HG03442 (cell line): ENCODE results near the gene EML2.
"Not testable (repeated sequence)": the region's sequence is repeated elsewhere in the genome, so short reads cannot be mapped to it uniquely, and the experiment has no call there.

Experiments
- ATAC-seq: cut with Tn5 transposase; IDR thresholded peaks from one replicate; pipeline ENCODE4 v1.9.1; 2021; ENCODE audit warnings: mild to moderate bottlenecking, moderate library complexity; ENCODE audit not compliant: unreplicated experiment

Gene EML2, protein sequence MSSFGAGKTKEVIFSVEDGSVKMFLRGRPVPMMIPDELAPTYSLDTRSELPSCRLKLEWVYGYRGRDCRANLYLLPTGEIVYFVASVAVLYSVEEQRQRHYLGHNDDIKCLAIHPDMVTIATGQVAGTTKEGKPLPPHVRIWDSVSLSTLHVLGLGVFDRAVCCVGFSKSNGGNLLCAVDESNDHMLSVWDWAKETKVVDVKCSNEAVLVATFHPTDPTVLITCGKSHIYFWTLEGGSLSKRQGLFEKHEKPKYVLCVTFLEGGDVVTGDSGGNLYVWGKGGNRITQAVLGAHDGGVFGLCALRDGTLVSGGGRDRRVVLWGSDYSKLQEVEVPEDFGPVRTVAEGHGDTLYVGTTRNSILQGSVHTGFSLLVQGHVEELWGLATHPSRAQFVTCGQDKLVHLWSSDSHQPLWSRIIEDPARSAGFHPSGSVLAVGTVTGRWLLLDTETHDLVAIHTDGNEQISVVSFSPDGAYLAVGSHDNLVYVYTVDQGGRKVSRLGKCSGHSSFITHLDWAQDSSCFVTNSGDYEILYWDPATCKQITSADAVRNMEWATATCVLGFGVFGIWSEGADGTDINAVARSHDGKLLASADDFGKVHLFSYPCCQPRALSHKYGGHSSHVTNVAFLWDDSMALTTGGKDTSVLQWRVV

DNA sequence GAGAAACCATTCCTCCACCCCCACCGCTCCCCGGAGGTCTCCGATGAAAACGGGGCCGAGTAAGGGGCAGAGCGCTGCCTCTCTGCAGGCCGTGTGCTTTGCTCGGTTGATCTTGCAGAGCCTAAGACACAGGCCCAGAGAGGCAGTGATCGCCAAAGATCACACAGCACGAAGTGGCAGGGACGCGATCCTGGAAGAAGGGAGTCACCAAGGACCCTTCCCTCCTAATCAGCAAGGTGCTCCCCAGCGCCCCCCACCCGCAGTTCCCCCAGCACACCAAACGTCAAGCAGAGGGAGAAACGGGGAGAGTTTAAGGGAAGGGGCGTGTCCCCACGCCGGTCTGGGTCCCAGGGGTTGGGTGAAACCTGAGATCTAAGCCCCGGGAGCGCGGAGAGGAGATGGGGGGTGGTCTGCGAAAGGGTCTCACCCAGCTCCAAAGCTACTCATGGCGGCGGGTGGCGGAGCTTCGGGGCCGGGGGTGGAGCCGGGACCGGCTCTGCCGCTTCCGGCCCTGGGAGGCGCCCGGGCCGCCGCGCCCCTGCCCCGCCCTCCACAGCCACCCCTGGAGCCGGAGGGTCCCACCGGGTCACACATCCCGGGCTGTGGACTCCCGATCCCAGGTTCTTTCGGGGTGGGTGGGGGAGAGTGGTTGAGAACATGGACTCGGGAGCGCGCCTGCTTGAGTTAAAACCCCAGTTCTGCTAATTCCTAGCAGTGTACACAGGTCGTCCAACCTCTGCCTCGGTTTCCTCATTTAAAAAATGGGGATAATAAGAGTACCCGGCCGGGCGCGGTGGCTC, at the start of gene EML2:
Gene EML2, minus strand, starts transcription at position 468 of the 800 bp plus-strand sequence. Its CDS starts 21 bp downstream, at position 447.
- no peak for ATAC-seq

- ATAC-seq: no peak
Observed at GRCh38 chr19:45687599-45687998, 48.4 kb upstream of the EML2 start.

DNA sequence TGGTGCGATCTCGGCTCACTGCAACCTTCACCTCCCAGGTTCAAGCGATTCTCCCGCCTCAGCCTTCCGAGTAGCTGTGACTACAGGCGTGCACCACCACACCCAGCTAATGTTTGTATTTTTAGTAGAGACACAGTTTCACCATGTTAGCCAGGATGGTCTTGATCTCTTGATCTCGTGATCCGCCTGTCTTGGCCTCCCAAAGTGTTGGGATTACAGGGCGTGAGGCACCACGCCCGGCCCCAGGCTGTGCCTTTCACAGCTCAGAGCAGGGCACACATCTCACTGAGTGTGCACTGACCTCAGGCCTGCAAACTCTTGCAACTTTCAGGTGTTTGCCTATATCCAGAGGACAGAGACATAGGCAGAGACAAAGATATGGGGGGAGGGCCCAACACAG, 45.8 kb upstream of the EML2 start:
- not testable (repeated sequence) for ATAC-seq

DNA sequence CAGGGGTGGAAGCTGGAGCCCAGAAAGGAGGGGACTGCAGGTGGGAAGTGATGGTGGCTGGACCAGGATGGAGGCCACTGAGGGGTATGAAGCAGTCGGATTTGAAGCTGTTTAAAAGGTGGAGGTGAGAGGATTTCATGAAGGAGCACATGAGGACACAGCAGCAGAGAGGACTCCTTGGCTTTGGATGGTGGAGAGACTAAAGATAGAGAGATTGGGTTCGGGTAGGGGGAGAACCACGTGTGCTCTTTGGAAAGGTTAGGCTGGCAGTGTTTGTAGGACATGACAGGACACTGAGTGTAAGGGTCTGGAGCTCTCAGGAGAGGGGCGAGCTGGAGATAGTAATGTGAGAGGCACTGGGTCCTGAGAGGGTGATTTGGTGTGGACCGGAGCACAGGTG, 43.7 kb upstream of the EML2 start:
- no peak for ATAC-seq

DNA sequence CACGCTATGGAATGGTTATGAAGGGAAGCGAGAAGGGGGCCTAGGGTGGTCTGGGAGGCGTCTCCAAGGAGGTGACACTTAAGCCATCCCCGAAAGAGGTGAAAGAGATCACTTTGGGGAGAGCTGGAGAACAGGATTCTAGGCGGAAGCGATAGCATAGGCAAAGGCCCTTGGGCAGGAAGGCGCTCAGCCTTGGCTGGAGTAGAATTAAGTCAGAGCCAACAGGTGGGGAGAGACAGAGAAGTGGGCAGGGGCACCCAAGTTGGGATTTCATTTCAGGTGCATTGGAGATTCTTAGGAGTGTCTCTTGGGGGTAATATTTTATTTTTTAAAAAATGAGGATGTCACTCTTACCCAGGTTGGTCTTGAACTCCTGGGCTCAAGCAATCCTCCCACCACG, 42.9 kb upstream of the EML2 start:
- ATAC-seq: no peak

DNA sequence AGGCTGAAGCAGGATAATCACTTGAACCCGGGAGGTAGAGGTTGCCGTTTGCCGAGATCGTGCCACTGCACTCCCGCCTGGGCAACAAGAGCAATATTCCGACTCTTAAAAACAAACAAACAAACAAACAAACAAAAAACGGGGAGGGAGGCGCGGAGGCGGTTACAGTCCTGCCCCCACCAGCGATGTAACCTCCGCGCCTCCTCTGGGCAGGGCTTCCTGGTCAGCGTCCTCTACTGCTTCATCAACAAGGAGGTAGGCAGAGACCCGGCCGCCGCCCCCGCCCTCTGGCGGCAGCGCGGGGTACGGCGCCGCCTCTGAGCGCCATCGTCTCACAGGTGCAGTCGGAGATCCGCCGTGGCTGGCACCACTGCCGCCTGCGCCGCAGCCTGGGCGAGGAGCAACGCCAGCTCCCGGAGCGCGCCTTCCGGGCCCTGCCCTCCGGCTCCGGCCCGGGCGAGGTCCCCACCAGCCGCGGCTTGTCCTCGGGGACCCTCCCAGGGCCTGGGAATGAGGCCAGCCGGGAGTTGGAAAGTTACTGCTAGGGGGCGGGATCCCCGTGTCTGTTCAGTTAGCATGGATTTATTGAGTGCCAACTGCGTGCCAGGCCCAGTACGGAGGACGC, 42.3 kb upstream of the EML2 start:
- no peak for ATAC-seq

- ATAC-seq: peak; percentile 31
Observed at GRCh38 chr19:45677351-45678230, 38.4 kb upstream of the EML2 start.

DNA sequence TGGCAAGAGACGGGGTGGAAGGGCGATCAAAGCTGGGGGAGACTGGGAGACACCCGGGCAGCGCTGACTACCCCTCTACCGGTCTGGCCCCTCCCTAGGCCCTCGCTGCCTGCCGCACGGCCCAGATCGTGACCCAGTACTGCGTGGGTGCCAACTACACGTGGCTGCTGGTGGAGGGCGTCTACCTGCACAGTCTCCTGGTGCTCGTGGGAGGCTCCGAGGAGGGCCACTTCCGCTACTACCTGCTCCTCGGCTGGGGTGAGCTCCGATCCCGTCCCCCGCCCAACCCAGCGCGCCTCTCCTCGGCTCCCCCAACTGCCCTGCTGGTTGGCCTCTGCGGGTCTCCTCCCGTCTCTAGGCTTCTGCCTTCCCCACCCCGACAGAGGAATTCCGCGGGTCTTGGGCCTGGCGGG, 37.7 kb upstream of the EML2 start:
- peak; percentile 28 for ATAC-seq

DNA sequence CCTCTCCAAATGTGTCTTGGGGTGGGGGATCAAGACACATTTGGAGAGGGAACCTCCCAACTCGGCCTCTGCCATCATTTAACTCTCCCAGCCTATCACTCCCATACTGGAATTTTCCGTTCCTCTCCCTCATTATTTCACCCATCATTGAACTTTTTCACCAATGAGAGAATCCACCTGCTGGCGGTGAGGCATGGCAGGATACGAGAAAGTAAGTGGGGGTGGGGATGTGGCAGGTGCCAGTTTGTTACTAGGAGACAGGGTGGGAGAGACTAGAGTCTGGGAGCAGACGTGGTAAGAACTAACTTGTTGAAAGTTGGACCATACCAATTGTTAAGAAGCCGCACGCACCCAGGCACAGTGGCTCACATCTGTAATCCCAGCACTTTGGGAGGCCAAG, 35.7 kb upstream of the EML2 start:
- no peak for ATAC-seq

GRCh38 chr19:45670670-45671453, 31.7 kb upstream of the EML2 start:
- no peak for ATAC-seq

DNA sequence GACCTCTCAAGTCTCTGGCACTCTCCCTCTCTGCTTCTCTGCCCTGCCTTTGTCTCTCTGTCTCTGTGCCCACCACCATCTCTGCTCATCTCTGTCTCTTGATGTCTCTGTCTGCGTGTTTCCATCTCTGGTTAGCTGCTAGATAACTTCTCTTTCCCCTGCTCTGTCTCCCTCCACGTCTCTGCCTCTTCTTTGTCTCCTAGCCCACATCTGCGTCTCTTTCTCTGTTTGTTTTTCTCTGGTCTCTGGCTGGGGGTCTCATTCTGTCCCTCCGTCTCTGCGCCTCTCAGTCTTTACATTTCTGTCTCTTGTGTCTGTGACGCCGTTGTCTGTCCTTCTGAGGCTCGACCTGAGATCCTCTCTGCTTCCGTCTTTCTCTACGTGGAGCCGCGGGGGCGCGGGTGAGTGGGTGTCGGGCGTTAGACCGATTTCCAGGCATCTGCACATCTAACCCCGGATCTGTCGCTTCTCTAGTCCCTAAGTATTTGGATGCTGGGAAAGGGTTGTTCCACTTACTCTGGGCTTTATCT, 29.2 kb upstream of the EML2 start:
- ATAC-seq: no peak

DNA sequence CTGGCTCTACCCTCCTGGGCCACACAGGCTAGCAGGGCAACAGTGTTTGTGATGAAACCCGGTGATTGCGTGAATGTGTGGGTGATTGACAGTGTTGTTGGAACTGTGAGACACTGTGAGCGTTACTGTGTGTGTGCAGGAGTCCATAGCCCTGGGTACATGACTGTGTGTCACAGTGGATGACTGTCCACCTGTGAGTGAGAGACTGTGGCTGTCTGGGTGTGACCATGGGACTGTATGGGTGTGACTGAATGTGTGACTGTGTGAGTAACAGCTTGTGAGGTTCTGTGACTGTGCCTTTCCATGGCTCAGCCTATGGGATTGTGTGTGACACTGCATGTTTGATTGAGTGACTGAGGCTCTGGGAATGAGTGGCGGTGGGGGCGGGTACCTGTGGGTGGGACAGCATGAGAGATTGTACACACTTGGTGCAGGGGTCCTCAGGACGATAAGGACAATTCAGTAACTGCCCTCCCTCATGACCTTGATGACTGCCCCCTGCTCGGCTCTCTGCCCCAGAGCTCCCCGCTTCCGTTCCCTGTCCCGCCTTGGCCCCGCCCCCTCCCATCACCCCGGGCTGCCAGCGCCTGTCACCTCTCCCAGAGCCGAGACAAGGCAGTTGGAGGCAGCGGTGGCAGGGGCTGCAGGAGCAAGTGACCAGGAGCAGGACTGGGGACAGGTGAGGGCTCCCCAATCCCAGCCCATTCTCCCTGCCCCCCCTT, 28.6 kb upstream of the EML2 start, which contains the start of gene GIPR:
Gene GIPR, plus strand, starts transcription at position 602 of the 722 bp plus-strand sequence. CDS start 1,300 bp downstream, outside the sequence.
- no peak for ATAC-seq

- ATAC-seq: no peak
Observed at GRCh38 chr19:45664575-45664974, 25.4 kb upstream of the EML2 start.

DNA sequence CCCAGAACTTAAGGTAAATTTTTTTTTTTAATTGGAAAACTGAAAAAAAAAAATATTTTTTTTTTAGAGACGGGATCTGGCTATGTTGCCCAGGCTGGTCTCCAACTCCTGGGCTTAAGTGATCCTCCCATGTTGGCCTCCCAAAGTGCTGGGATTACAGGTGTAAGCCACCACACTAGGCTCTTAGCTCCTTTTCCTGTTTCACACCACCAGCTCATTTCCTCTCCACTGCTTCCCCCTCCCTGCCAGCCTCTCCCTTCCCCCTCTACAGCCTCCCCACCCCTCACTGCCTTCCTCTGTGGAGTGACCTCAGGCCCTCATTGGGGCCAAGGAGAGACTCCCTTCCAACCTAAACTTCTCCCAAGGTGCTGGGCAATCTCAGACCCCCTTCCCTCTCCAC, 24.6 kb upstream of the EML2 start:
- ATAC-seq: no peak

DNA sequence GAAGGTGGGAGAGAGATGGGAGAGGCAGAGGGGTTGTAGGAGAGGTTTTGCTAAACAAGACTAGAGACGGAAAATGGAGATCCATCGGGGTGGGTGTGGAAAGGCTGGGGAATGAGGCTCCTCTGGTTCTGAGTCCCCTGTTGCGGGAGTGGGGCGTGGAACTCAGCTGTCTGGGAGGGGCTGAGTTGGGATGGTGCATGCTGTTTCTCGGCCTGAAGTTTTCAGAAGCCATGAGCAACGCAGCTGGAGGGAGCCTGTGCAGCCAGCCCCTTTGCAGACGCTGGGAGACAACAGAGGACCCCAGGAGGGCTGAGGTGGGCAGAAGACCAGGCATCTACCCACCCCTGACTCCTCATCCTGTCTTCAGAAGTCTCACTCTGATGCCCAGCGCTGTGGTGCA, 21.4 kb upstream of the EML2 start:
- no peak for ATAC-seq

DNA sequence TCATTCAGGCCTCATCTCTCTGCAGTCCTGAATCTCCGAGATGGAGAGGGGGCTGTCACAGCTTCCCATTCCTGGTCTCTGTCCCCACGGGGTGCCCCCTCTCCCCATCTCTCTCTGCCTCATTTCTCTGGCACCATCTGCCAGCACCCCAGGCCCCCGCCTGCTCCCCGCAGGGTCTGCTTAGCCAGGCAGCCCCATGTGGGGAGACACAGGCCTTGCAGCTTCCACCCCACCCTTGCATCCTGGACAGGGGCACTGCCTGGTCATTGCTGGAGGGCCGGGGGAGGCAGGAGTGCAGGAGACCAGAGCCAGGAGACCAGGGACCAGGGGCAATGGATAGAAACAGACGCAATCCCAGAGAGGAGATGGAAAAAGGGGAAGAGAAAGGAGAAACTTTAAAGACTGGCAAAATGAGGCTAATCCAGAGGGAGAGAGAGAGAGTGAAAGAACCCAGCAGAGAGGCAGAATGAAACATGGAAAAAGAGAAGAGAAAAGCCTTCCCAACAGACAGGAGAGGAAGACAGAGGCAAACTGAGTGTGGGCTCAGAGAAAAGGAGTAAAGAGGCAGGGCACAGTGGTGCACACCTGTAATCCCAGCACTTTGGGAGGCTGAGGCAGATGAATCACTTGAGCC, 20.0 kb upstream of the EML2 start:
- no peak for ATAC-seq

DNA sequence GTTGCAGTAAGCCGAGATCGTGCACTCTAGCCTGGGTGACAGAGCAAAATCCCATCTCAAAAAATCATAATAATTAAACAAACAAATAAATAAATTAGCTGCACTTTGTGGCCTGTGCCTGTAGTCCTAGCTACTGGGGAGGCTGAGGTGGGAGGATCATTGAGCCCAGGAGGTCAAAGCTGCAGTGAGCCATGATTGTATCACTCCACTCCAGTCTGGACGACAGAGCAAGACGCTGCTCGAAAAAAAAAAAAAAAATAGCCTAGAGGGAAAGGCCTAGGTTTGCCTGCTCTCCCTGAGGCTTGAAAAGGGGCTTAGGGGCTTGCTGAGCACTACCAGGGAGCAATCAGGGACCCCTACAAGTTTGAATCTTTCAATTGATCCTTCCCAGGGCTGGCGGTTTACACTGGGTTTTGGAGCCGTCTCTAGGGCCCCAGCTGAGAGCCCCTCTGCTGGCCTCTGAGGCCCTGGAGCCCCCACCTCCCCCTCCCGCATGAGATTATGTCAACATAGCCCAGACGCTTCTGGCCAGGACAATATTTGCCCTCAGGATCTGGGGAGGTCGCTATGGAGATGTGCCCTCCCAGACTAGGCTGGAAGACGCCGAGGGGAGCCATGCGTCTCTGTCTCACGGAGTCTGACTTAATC, 18.4 kb upstream of the EML2 start:
- ATAC-seq: no peak
